ENCODE data around the gene ST6GALNAC3.

- TF ChIP-seq SUZ12 (IDR thresholded peaks at IDR 0.05) (no peak), ZNF384 (IDR thresholded peaks at IDR 0.05) (no peak), L3MBTL2 (conservative IDR thresholded peaks at IDR 0.05) (no peak), FOXA1 (IDR thresholded peaks at IDR 0.05) (no peak), HDGF (IDR thresholded peaks at IDR 0.05; ENCODE audit: borderline replicate concordance) (no peak), FOXK2 (IDR thresholded peaks at IDR 0.05) (no peak), SP1 (IDR thresholded peaks at IDR 0.05) (no peak), LEF1 (IDR thresholded peaks at IDR 0.05; ENCODE audit: borderline replicate concordance) (no peak), NFRKB (IDR thresholded peaks at IDR 0.05) (no peak), FOXM1 (IDR thresholded peaks at IDR 0.05; ENCODE audit: borderline replicate concordance) (no peak), BHLHE40 (IDR thresholded peaks at IDR 0.05; ENCODE audit: borderline replicate concordance) (no peak), TARDBP (IDR thresholded peaks at IDR 0.05) (no peak), CTBP1 (IDR thresholded peaks at IDR 0.05; ENCODE audit: borderline replicate concordance) (no peak)
Observed at GRCh38 chr1:76138217-76138616, 63.7 kb downstream of the ST6GALNAC3 start.

Data from HEK293T (cell line).